GM10266 (cell line): ENCODE measurements around the gene ZRANB2.

ENCODE experiments used
- DNase-seq: peaks from one replicate; pipeline ENCODE4 v3.0.0; 2012; ENCODE audit errors: extremely low spot score
- CTCF ChIP-seq: IDR thresholded peaks from 2 replicates; pipeline ENCODE4 v1.5.1; 2012; ENCODE audit warnings: mild to moderate bottlenecking, low read depth; ENCODE audit not compliant: control insufficient read depth, insufficient read depth; ENCODE audit errors: missing control alignments

ZRANB2 gene

GRCh38 chr1:71039661-71040262 lies 41.1 kb downstream of the ZRANB2 start:
- no peak for DNase-seq
- no peak for TF ChIP-seq CTCF

GRCh38 chr1:71038942-71039341 lies 41.9 kb downstream of the ZRANB2 start:
- TF ChIP-seq CTCF, result no peak
- no peak for DNase-seq

GRCh38 chr1:71037829-71038620 lies 42.8 kb downstream of the ZRANB2 start:
- no peak for DNase-seq
- TF ChIP-seq CTCF, result no peak

DNA sequence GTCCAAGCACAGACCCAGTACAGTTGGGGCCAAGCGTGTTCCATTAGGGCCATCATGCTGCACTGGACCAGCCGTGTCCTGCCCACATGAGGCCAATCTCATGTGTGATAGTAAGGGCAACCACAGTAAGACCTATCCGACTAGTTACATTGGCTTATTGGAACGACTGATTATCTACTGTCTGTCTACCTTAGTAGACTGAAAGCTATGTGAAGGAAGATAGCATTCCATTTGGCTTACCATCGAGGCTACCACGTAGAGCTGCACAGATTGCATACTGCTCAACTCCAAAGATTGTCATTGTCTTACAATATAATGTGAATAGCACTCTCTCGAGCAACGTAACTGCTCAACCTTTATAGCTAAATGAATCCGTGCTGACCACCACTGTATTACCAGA lies 43.8 kb downstream of the ZRANB2 start:
- no peak for DNase-seq
- no peak for TF ChIP-seq CTCF

- TF ChIP-seq CTCF, result no peak
- DNase-seq, result no peak
Measured at GRCh38 chr1:71033136-71033535, 47.7 kb downstream of the ZRANB2 start.

GRCh38 chr1:71031426-71031825 lies 49.4 kb downstream of the ZRANB2 start:
- TF ChIP-seq CTCF, result no peak
- no peak for DNase-seq

DNA sequence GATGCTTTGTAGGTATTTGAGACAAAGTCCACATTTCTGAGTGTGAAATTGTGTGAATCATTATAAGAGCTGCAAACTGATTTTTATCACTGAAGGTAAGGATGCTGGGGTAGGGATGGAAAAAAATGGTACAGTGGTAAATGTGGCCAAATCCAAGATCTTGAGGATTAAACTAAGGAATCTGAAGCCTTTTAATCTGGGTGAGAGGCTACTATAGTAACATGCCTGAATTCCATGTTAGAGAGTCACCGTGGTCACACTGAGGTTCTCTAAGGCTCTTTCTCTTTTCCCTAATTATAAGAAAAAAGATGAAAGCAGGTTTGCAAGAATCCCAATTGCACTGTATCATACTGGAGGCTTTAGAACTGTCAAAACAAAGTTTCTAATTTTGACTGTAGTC lies 50.8 kb downstream of the ZRANB2 start:
- no peak for TF ChIP-seq CTCF
- no peak for DNase-seq
